SH-SY5Y (cell line): ENCODE data around the gene BAIAP2.

ENCODE experiments used
- GATA2 ChIP-seq: IDR thresholded peaks from 2 replicates; pipeline ENCODE4 v1.6.1; 2011; ENCODE audit warnings: mild to moderate bottlenecking, low read depth, low read length
- GATA3 ChIP-seq: IDR thresholded peaks from 2 replicates; pipeline ENCODE4 v1.6.1; 2011; ENCODE audit warnings: low read depth, mild to moderate bottlenecking, low read length, moderate library complexity

DNA sequence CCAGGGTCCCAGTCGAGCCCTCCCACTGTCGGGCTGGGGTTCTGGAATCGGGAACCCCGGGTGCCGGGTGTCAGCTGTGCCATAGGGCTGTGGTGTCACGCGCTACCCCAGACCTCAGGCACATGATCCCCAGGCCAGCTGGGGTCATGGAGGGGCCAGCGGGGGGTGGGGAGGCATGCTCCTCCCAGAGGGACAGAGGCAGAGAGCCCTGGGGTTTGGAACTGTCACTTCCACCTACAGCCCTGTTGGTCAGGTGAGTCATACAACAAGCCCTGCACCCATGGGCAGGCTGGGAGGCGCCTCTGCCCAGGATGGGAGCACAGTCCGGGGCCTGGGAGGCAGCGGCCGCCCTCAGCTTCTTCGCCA is 63.0 kb downstream of the BAIAP2 start:
- TF ChIP-seq GATA2 (no peak), GATA3 (no peak)
